GM21529 (cell line): ENCODE data around the gene ITGA1.

Experiments used
- ATAC-seq: cut with Tn5 transposase; IDR thresholded peaks from one replicate; pipeline ENCODE4 v1.9.1; 2021; ENCODE audit not compliant: unreplicated experiment

ITGA1 gene

DNA sequence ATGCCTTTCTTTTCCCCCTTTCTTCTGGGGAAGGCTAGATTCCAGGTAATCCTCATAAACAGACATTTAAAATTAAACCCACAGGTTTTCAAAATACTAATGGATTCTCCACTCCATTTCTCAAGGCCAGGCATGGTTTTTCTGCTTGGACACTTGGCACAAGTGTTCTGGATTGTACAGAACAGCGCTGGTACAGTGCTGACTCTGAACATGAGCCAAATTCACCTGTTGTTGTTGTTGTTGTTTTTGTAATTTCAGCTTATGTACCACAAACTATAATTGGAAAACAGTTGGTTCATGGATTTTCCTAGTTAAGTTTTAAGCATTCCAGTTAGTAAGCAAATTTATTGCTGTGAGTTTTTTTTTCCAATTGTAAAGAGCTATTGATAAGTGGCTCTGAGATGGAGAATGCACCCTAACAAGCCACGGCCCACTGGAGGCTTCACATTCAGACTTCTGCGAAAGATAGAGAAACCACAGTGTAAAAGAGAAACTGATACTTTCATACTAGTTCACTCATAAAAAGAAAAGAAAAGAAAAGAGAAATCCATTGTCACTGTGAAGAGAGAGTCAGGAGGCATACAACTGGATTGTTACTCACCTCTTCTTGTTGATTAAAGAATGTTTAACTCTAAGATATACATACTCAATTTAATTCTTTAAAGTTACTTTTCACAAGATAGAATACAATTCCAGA is 16.2 kb upstream of the ITGA1 start:
- peak; percentile 93 for ATAC-seq

DNA sequence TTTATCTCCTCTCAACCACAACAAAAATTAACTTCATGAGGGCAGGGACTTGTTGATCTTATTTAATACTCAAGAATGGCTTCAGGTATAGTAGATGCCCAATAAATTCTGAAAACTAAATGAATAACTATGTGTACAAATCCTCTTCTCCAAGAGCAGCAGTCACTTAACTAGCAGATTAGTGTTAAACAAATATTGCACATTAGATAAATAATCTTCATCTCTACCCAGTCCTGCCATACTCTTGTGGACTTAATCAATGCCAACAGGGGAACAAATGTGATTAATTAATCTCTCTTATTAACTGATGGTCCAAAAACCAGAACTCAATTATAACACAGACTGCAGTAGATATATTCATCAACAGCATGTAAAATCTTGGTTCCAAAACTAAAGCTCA is 15.0 kb upstream of the ITGA1 start:
- ATAC-seq, result no peak

DNA sequence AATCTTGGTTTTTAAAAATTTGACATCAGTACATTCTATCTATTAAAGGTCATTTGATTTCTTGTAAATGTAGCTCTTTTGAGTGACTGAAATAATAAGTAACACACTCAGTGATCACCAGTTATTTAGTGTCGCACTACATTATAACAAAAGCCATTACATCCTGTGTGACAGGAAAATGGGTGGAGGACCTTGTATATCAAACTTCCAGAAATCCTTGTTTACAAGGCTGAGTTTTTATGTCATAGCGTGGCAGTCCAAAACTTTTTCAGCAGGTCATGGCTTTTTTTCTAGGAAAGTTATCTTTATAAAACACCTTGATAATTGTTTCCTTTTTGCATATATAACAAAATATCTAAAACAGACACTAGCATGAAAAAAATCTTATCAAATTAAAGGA is 14.4 kb upstream of the ITGA1 start:
- no peak for ATAC-seq

DNA sequence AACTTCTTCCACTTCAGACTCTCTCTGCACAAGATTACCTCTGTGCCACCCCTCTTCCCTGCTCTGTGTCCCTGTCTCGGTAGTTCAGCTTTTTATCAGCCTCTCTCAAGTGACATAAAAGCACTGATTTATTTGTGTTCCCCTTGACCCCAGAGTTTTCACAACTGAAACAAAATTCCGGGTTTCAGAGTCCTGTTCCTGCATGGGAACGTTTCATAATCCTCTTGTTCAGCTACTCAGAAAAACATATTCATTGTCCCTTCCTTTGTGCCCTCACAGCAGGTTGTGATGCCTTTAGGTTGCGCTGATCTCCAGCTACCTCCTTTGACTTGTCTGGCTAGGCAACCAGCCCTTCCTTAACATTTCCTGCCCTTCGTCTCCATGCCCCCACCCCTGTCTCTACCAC is 13.7 kb upstream of the ITGA1 start:
- no peak for ATAC-seq

DNA sequence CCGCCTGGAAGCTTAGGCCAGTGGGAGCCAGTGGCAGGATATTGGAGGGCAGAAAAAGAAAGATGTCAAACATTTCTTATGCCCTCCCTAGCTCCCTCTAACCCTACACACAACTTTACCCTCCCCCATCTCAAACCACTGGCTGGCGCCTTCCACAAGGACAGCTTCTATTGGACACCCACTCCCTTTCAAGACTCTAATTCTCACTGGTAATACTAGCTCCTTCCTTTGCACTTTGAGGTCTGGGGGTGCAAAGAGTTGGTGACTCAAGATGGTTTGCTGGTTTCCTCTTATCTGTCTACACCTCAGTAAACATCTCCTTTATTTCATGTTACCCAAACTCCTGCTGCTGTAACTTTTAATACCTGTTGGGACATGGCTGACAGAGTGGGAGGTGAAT is 11.6 kb upstream of the ITGA1 start:
- no peak for ATAC-seq

DNA sequence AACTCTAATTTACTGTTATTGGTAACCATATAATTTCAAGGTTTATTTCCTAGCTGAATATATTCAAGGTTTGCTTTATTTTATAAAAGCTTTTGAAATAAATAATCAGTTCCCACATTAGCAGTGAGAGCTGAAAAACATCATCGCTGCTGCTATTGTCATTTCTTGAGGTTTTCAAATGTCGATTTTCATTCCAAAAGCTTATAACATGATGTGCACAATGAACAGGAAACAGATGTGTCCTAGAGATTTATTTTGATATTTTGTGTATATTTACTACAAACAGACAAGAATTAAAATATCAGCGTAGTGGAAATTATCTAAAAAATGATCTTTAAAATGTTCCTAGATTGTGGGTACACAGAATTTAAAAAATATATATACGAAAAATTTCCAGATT is 10.5 kb upstream of the ITGA1 start:
- ATAC-seq, result no peak

DNA sequence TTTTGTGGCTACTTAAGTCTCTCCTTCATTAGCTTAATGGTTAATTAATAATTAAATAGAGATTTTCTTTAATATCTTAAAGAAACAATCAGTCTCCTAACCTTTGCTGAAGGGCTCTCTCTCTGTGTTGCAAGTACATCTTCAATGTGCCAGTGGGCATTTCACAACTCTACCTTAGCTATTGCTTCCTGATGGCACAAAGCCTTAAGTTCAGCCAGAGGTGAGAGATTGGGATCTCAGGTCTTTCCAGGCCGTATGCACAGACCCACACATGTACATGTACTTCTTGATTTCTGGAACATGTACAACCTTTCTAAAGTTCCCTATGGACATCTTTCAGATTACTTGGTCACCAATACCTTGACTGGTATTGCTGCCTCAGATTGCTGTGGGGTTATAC is 8.9 kb upstream of the ITGA1 start:
- ATAC-seq, result no peak

DNA sequence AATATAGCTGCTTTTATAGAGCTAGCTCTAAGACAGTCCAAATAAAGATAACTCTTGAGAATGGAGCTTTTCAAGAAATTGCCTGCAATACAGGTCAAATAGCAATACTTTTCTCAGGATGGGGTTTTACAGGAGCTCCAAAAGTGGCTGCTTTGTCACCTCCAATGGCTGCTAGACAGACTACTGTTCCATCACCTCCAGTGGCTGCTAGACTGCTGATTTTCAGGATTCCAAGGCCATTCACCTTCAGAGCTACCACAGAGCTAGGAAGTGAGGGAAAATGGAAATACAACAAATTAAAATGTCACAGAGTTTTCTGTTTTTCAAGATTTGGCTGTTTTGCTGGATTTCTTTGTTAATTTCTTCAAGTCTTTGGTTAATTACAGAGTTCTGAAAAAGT is 8.5 kb upstream of the ITGA1 start:
- ATAC-seq, result no peak

DNA sequence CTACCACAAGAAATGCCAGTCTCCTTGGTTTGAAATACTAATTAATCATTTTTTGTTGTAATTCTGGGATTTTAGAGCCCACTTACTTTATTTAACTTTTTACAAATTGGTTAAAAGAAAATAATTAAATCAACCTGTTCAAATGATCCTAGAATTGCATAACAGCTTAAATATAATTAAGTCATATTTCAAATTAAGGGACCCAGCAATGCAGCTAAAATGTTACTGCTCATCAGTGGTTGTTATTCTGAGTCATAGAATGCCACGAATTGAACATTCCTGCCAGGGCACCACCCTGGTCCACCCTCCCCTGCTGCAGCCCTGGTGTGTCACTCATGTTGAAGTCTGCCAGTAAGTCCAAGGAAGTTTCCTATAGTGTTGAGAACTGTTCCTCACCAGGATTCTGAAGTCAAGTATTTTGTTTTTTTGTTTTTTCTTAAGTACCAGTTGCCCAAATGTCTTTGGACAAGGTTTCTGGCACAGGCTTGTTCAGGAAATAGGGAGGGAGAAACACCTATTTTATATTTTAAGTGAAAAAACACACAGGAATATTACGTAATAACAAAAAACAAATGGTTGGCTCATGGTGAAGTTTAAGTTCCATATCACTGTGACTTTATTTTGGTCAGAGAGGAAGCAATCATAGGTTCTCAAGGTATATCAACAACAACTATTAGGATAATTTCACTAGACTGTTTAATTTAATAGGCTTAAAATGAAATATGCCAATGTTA is 4.3 kb upstream of the ITGA1 start:
- no peak for ATAC-seq

DNA sequence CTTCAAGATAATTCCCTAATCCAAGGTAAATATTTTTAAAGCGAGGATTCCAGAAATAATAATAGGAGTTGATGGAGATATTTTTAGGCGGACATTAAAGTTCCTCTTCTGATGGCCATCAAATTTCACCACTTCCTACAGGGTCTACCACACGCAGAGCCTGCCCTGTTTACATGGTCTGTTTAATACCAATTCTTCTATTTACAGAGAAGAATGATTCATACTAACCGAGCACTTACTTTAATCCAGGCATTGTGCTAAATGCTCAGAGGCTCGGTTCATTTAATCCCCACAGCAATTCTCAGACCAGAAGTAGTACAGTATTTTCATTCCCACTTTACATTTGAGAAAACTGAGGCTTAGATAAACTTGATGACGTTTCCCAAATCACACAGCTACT is 3.0 kb upstream of the ITGA1 start:
- no peak for ATAC-seq

DNA sequence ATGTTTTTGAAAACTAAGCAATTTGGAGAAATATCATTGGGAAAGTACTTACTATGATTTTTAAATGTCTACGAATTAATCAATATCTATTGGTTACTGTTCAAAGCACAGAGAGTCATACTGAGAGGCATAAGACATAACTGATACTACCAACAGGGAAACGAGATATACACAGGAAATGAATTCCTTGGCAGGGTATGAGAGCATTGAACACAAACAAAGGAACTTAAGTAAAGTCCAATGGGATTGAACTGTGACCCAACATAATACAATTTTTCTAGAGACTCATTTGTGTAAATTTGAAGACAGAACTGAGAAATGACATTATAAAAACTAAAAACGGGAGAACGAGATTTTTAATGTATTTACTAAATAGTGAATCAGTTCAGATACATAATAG is 1.3 kb upstream of the ITGA1 start:
- ATAC-seq, result no peak

DNA sequence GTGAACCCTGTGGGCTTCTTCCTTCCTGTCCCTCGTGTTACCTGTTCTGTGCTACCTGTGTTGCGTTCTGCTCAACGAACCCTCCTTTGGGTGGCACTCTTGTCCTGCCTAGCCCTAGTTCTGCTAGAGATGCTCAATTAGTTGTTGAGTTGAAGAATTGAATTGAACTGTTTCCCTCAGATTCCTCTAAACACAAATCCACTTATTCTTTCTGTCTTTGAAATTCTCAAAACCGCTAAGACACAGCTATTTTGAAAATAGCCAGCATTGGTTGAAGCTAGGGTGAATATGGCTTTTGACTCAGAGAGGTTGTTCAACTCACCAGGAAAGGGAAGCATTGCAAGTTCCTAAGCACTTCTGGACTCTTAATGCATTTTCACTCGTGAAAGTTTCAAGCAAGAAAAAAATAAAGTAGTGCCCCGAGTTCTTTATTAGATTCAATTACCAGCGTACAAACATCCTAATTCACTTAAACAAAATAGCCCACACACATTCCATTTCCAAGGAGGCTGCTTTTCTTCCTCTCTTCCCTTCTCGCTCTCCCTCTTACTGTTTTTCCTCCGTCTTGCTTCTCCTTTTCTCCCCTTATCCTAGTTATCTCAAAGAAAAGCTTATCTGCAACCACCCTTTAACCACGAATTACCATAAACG is 642 bp upstream of the ITGA1 start:
- ATAC-seq, result peak; percentile 34

DNA sequence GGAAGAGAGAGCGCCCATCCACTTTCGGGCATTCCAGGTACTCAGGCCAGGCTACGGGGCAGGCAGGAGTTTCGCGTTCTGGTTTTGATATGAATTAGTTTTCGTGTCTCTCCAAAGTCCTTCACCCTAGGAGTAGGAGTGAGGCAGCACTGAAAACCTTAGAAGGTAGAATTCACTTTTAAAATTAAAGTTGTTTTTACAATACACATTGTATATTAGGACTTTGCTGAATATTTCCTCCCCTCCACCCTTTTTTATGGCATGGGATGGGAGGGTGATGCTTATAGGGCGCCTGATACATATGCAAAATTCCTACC is 747 bp downstream of the ITGA1 start:
- no peak for ATAC-seq

DNA sequence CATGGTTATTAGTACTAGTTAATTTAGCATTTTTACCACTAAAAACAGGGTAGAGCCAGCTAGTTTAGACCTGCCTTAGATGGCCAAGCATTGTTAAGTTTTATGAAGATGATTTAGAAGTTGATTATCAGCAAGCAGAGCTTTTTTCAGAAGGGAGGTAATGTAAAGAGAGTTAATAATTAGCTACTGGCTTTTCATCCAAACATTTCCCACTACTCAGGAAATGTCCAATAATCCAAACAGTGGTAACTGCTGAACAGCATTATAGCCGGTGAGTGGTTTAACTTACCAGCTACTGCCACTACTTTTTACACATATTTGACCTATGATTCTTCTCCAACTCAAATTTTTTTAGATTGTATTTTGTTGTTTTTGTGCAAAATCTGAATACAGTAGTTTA is 1.7 kb downstream of the ITGA1 start:
- no peak for ATAC-seq

DNA sequence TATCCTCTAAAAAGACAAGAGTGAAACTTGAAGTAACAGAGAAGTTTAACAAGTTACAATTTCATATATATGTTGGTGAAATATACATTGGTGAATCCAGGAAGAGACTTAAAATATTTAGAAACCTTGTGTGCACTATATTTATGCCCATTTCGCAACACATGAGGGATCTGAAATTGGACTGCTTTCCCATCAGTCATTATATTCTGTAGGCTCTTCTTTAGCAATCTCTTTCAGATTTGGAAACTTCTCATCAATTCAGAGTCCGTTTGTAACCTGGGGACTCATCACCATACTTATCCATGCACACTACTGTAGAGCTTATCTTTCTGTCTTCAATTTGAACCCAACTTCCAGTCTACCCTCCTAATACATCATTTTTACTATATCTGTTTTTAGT is 2.1 kb downstream of the ITGA1 start:
- ATAC-seq, result no peak

DNA sequence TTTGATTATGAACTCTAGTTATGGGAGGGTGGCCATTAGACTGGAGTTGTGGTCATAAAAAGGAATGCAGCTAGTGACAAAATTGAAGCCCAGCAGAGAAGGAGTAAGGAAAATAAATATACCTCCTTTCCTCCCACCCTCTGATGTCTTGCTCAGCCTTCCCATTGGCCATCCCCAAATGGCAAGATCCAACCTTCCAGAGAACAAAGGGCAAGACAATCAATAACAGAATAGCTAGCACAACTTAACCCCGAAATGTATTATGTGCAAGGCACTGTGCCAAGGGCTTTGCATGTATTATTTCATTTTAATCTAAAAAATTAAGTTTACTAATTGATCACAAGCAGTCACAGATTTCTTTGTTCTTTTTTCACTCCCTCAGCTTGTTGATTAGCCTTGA is 3.6 kb downstream of the ITGA1 start:
- ATAC-seq, result no peak

DNA sequence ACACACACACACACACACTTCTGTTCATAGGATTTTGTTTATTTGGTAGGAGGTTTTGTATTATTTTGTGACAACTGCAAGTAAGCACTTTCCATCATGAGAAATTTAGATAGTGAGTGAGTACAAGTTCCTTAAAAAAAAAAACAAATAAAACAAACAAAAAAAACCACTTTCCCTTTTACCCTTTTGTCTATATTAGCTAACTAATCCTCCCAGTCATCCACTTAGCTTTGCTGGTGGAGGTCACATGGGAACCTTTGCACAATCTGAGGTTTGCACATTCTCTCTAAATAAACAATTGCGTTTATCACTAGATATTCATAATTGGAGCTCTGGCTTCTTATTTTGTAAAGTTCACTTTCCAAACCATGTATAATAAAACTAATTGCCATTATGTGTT is 6.8 kb downstream of the ITGA1 start:
- no peak for ATAC-seq

DNA sequence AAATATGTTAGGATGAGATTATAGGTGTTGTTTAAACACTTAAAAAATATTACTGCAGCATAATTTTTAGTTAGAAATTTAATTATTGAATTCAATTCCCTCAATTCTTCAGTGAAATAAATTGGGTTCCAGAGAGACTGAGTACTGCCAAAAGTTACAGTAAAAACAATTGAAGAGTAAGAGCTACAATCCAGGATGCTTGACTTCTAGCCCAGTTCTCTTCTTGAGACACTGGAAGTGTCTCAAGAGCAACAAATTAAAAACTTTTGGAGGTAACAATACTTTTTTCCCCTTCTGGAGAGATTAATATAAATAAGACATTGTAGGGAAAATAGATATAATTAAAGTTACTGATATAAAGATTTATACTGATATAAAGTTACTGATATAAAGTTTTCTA is 8.3 kb downstream of the ITGA1 start:
- ATAC-seq, result no peak

DNA sequence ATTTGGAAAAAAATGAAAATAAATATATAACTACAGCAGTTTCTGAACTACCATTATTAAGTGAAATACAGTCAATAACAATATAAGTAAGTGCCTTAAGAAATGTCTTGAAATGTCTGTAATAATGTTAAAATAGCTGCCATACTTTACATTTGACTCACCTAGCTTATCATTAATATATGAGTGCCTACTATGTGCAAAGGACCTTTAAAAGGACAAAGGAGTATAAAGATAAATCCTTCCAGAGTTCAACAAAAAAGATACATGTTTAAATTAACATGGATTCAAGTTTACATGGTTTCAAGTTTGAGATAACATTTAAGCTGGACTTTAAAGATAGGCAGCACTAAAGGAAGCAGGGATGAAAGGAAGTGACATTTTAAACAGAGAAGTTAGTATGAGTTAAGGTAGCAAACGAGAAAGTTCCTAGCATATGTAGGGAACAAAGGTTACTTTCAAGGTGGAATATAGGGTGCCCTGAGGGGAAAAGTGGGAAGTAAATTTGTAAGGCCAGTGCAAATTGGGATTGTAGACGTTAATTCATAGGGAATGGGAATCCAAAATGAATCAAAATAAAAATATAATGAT is 8.9 kb downstream of the ITGA1 start:
- no peak for ATAC-seq

DNA sequence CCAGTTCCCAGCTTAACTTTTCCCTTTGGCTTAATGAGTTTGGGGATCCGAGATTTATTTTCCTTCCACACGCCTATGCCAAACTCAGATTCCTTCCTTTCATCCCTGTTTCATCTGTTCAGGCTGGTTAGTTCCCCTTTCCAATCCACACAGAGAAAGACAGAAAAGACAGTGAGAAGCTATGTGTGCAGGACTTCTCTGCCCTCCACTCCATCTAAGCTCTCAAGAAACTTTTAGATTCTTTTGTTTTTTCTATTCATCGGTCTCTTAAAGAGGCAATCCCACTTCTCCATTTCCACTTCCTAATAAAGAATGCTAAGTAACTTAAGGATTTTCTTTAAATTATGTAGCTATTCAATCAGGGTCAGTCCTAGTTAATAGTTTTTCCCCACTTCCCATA is 11.2 kb downstream of the ITGA1 start:
- ATAC-seq, result no peak

DNA sequence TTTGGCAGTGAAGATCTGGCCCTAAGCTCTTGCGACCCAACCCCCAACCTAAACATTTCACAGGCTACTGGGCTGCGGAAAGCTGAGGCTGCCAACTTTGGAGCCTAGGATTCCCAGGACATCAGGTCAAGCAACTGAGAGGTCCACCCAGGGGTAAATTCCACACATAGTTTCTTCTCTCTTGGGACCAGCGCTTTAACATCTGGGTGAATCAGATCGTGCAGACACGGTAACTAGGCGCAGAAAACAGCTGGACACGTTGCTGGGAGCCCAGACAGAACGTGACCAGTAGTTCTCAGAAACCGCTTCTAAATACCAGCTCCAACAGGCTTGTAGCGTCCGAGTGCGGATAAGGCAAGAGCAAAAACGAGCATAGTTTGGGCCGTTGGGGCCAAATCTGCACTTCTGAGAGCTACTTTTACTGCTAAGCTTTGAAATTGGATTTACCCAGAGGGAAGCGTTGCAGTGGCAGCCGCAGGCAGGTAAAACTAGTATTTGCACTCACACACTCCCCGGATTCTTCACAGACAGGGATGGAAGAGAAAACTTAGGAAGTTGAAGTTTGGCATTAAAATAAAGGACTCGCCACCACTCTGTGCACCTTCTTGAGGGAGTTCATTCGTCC is 11.8 kb downstream of the ITGA1 start:
- ATAC-seq, result peak; percentile 29

DNA sequence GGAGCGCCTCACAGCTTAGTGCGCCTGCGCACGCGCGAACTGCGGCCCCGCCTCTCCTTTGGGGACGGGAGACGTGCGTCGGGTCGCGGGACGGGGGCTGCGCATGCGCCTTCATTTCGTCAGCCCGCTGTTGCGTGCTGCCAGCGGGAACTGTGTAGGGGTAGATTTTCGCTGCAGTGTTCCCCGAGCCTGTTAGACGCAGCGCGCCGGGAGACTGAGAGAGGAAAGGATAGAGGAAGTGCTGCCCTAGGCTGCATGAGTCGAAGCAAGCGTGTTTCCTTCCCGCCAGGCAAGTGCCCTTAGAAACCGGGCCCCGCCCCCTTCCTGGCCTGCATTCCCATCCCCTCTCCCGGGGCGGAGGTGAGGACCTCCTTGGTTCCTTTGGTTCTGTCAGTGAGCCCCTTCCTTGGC is 12.3 kb downstream of the ITGA1 start:
- ATAC-seq, result peak; percentile 81
